SU-DHL-6 (cell line): ENCODE data around the gene ATE1.

ENCODE experiments used
- H2AFZ ChIP-seq: fragments of 200-600 bp; sonication (generic); 2 replicates; pipeline ENCODE4 v1.6.1; 2014; ENCODE audit warnings: low read depth, mild to moderate bottlenecking, moderate library complexity, mixed read lengths, antibody characterized with exemption, low read length; ENCODE audit not compliant: severe bottlenecking
- H3F3A ChIP-seq: fragments of 200-600 bp; shearing (Covaris generic); 2 replicates; pipeline ENCODE4 v1.6.0; 2016; ENCODE audit warnings: antibody characterized with exemption, mild to moderate bottlenecking; ENCODE audit not compliant: insufficient read depth
- H3K27ac ChIP-seq: fragments of 200-600 bp; sonication (generic); 2 replicates; pipeline ENCODE4 v1.5.1; 2016; ENCODE audit warnings: low read depth, mild to moderate bottlenecking, low read length, moderate library complexity, mixed read lengths
- H3K27me3 ChIP-seq: fragments of 200-600 bp; sonication (generic), shearing (Covaris generic); 2 replicates; pipeline ENCODE4 v1.6.0; 2014; ENCODE audit warnings: mild to moderate bottlenecking, low read length
- H3K36me3 ChIP-seq: fragments of 200-600 bp; sonication (generic); 2 replicates; pipeline ENCODE4 v1.6.1; 2014; ENCODE audit warnings: mild to moderate bottlenecking, low read length, mixed read lengths
- H3K4me2 ChIP-seq: fragments of 300-600, 200-600 bp; shearing (Covaris generic), sonication (generic); 2 replicates; pipeline ENCODE4 v1.6.0; 2014; ENCODE audit warnings: low read length, low read depth, mild to moderate bottlenecking; ENCODE audit not compliant: poor library complexity, severe bottlenecking
- H3K4me3 ChIP-seq: fragments of 200-600 bp; sonication (generic); 2 replicates; pipeline ENCODE4 v1.5.1; 2014; ENCODE audit warnings: antibody characterized with exemption, low read length, mild to moderate bottlenecking, mixed read lengths; ENCODE audit not compliant: insufficient read depth, poor library complexity, severe bottlenecking
- H3K79me2 ChIP-seq: fragments of 200-600 bp; sonication (generic); 2 replicates; pipeline ENCODE4 v1.6.1; 2014; ENCODE audit warnings: mild to moderate bottlenecking, low read length, moderate library complexity; ENCODE audit not compliant: insufficient read depth
- H3K9ac ChIP-seq: fragments of 200-600 bp; sonication (generic); 2 replicates; pipeline ENCODE4 v1.7.0; 2014; ENCODE audit warnings: mild to moderate bottlenecking, low read length
- H3K9me2 ChIP-seq: fragments of 200-600 bp; sonication (generic); replicated peaks from 2 replicates; pipeline ENCODE4 v1.6.1; 2014; ENCODE audit warnings: low read length; ENCODE audit not compliant: insufficient read depth
- H3K9me3 ChIP-seq: fragments of 200-600 bp; sonication (generic); 2 replicates; pipeline ENCODE4 v1.6.1; 2014; ENCODE audit warnings: low read length, mixed read lengths; ENCODE audit not compliant: insufficient read depth
- H4K20me1 ChIP-seq: fragments of 200-600 bp; sonication (generic); 2 replicates; pipeline ENCODE4 v1.6.1; 2014; ENCODE audit warnings: low read depth, mild to moderate bottlenecking, antibody characterized with exemption, low read length, moderate library complexity, mixed read lengths
- CTCF ChIP-seq: fragments of 200-600 bp; sonication (generic); IDR thresholded peaks from one replicate; pipeline ENCODE4 v1.5.1; 2017; ENCODE audit warnings: antibody characterized with exemption, mild to moderate bottlenecking, low read length, moderate library complexity; ENCODE audit not compliant: insufficient read depth, poor library complexity, severe bottlenecking
- EZH2phosphoT487 ChIP-seq: fragments of 200-600 bp; sonication (generic), shearing (Covaris generic); conservative IDR thresholded peaks from 2 replicates; pipeline ENCODE4 v1.6.1; 2018; ENCODE audit warnings: mild to moderate bottlenecking, antibody characterized with exemption, low read length, moderate library complexity, mixed read lengths

Gene ATE1

GRCh38 chr10:121844537-121844936 lies 83.3 kb downstream of the ATE1 start:
- Histone ChIP-seq H3F3A (no peaks in the 10 kb centered on the region), H3K4me3 (no peak overlapping the region), H3K9me2 (no peaks in the 10 kb centered on the region), H3K4me2 (no peak overlapping the region), H2AFZ (no peak overlapping the region), H4K20me1 (no peaks in the 10 kb centered on the region), H3K27ac (no peak overlapping the region), H3K9ac (no peak overlapping the region), H3K9me3 (no peaks in the 10 kb centered on the region), H3K27me3 (no peaks in the 10 kb centered on the region), H3K79me2 (no peaks in the 10 kb centered on the region), H3K36me3 (no peaks in the 10 kb centered on the region)
- TF ChIP-seq EZH2phosphoT487 (no peak), CTCF (no peak)

GRCh38 chr10:121843379-121843778 lies 84.5 kb downstream of the ATE1 start:
- Histone ChIP-seq H3K27me3 (no peaks in the 10 kb centered on the region), H3K4me2 (no peak overlapping the region), H4K20me1 (no peaks in the 10 kb centered on the region), H3F3A (no peaks in the 10 kb centered on the region), H3K9me3 (no peaks in the 10 kb centered on the region), H3K4me3 (no peak overlapping the region), H3K9ac (no peak overlapping the region), H3K36me3 (no peaks in the 10 kb centered on the region), H3K27ac (no peak overlapping the region), H3K9me2 (no peaks in the 10 kb centered on the region), H3K79me2 (no peaks in the 10 kb centered on the region), H2AFZ (no peak overlapping the region)
- TF ChIP-seq CTCF (no peak), EZH2phosphoT487 (no peak)

- TF ChIP-seq CTCF: no peak
- no peak for TF ChIP-seq EZH2phosphoT487
- no peaks in the 10 kb centered on the region for H3K9me2 ChIP-seq
- no peaks in the 10 kb centered on the region for H3K9me3 ChIP-seq
- no peaks in the 10 kb centered on the region for H3F3A ChIP-seq
- H3K79me2 ChIP-seq: no peaks in the 10 kb centered on the region
- no peak overlapping the region for H3K27ac ChIP-seq
- H3K4me2 ChIP-seq: no peak overlapping the region
- H2AFZ ChIP-seq: no peak overlapping the region
- H3K36me3 ChIP-seq: no peaks in the 10 kb centered on the region
- H3K27me3 ChIP-seq: no peaks in the 10 kb centered on the region
- H4K20me1 ChIP-seq: no peaks in the 10 kb centered on the region
- H3K9ac ChIP-seq: no peak overlapping the region
- H3K4me3 ChIP-seq: no peak overlapping the region
Measured at GRCh38 chr10:121841862-121842261, 86.0 kb downstream of the ATE1 start.
